Amniotic epithelial cell (primary cell): ENCODE measurements around the gene DYNLT2B.
A peak's percentile ranks its signal among the peaks of the same experiment; 100 is the strongest.
"Not testable (repeated sequence)": the region's sequence is repeated elsewhere in the genome, so short reads cannot be mapped to it uniquely, and the experiment has no call there.

Experiments used
- DNase-seq: peaks from one replicate; pipeline ENCODE4 v3.0.0-alpha.2; 2010; ENCODE audit warnings: low read depth

Gene DYNLT2B

GRCh38 chr3:196323691-196324090, 5.7 kb upstream of the DYNLT2B start:
- no peak for DNase-seq

- DNase-seq: no peak
These were observed 5.0 kb upstream of the DYNLT2B start for GRCh38 chr3:196323016-196323415.

DNA sequence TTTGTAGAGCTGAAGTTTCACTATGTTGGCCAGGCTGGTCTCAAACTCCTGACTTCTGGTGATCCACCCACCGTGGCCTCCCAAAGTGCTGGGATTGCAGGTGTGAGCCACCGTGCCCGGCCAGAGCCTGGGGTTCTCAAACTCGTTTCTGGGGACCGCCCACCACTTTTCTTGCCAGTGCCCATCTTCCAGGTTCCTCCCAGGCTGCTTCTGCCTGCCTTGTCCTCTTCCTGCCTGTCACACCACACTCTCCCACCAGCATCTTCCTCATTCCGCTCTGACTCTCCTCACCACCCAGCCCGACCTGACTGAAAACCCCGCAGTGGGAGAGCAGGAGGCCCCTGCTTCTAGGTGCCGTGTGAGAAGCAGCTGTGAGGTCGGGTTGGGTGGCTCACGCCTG, 3.1 kb upstream of the DYNLT2B start:
- DNase-seq: no peak

DNA sequence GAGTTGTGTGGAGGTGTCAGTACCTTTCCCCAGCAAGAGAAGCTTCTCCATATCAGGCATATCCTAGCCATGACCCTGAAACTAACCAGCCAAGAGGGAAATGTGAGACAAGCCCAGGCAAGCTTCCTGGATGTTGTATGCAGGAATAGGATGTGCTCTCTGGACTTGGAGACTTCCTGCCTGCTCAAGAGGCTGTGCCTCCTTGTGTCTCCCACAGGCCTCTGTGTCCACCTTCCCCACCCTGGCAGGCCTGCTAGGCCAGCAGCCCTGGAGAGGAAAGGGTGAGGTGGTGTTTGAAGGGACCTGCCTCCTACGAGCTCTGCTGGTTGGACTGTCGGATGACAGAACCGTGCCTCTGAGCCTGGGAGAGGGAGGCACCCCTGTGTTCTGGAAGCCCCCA, 2.1 kb upstream of the DYNLT2B start:
- no peak for DNase-seq

DNA sequence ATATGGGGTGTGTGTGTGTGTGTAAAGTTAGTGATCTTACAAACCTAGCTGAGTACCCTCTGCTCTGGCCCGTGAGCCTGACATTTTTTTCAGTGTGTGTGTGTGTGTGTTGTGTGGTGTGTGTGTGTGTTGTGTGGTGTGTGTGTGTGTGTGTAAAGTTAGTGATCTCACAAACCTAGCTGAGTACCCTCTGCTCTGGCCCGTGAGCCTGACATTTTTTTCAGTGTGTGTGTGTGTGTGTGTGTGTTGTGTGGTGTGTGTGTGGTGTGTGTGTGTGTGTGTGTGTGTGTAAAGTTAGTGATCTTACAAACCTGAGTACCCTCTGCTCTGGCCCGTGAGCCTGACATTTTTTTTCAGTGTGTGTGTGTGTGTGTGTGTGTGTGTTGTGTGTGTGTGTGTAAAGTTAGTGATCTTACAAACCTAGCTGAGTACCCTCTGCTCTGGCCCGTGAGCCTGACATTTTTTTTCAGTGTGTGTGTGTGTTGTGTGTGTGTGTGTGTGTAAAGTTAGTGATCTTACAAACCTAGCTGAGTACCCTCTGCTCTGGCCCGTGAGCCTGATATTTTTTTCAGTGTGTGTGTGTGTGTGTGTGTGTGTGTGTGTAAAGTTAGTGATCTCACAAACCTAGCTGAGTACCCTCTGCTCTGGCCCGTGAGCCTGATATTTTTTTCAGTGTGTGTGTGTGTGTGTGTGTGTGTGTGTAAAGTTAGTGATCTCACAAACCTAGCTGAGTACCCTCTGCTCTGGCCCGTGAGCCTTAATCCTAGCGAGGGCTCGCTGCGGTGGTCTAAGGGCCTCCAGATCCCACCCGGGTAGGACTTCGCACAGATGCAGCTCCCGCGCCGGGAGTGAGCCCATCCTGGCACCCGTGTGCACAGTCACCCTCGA, 997 bp downstream of the DYNLT2B start:
- DNase-seq: peak; percentile 40

- DNase-seq: no peak
These were observed 2.2 kb downstream of the DYNLT2B start for GRCh38 chr3:196315821-196316220.

GRCh38 chr3:196314597-196314996, 3.4 kb downstream of the DYNLT2B start:
- DNase-seq: no peak

- DNase-seq: not testable (repeated sequence)
These were observed 4.0 kb downstream of the DYNLT2B start for GRCh38 chr3:196314086-196314485.

GRCh38 chr3:196302960-196303359, 15.1 kb downstream of the DYNLT2B start:
- DNase-seq: not testable (repeated sequence)

- DNase-seq: not testable (repeated sequence)
These were observed 15.5 kb downstream of the DYNLT2B start for GRCh38 chr3:196302551-196302950.

DNA sequence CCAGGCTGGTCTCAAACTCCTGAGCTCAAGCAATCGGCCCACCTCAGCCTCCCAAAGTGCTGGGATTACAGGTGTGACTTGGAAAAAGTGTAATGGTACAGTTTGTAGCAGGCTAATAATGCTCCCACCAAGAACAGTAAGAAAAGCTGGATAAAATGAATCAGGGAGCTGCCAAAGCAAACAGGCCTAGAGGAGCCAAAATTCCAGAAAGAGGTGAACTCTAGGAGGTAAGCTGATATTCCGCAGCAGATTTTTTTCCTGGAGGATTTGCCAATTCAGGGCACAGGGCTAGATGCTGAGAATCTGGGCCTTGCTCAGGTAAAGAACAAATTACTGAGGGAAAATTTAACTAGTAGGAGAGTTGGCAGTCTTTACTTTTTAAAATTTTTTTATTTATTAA, 19.5 kb downstream of the DYNLT2B start:
- no peak for DNase-seq

DNA sequence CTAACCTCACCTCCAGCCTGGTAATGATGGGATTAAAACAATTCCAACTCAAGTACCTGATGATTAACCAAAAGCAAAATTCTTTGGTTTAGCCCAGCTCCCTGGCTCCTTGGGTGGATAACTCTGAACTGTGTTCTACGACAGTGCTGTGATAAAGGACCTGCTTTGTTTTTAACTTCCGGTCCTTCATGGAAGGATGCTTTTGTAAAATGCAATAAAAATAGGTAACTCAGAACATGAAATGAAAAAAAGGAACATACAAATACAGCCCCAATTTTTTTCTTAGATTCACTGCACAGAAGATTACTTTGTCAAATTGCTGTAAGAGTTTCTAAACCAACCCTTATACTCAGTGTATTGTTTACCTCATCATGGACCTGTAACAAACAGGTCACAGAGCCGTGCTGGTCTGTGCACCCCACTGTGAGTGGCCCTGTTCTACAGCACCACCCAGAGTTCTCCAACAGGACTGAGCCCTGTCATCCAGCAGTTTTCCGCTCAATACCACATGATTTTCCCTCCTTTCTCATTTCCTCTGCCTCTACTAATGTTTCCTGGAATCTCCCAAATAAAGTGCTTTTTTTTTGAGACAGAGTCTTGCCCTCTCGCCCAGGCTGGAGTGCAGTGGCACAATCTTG, 25.6 kb downstream of the DYNLT2B start:
- no peak for DNase-seq

- peak; percentile 53 for DNase-seq
These were observed 29.9 kb downstream of the DYNLT2B start for GRCh38 chr3:196288141-196288460.

DNA sequence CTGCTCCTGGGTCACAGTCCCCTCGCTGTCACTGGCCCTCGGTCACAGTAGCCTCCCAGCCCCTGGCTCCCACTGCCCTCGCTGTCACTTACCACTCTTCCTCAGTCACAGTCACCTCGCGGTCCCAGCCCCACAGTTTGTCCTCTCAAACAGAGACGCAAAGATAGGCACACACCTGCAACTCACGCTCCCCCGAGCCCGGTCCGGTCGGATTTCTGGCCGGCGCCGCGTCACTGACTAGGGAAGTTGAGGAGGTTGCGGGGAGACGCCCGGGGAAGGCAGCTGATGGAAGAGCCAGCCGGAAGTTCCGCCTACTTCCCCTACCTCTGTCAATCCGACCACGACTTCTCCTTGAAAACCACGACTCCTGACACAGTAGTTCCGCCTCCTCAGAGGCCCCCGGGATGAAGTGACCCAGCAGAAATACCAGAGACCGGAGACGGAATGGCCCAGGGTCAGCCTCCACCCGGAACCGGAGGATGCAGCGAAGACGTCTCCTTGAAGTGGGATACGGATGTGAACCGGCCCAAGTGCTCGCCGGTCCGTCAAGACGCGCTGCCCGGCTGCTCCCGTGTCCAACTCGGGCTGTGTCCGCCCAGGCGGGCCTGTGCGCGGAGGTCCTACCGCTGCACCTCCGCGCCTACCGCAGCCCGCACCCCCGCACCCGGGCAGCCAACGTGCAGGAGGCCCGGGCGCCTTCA, 30.4 kb downstream of the DYNLT2B start, which contains the start of gene PCYT1A:
Gene PCYT1A (minus strand): TSS at position 287 of the 701 bp plus-strand sequence. CDS start 17,195 bp downstream, outside the sequence.
- peak; percentile 97 for DNase-seq

DNA sequence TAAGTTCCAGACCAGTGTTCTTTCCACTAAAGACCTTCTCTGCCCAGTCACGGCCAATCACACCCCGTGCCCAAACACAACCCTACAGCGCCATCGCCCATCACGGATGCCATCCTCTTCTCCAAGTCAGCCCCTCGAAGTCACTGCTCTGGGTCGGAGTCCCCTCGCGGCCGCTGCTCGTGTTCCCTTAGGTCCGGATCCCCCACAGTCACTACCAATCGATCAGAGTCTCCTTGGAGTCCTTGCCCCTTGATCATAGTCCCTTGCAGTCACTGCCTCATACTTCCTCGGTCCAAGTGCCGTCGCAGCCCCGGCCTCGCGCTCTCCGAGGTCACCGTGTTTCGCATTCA, 31.0 kb downstream of the DYNLT2B start:
- peak; percentile 31 for DNase-seq

- DNase-seq: no peak
These were observed 33.6 kb downstream of the DYNLT2B start for GRCh38 chr3:196284396-196284795.

- DNase-seq: no peak
These were observed 36.1 kb downstream of the DYNLT2B start for GRCh38 chr3:196281962-196282361.

GRCh38 chr3:196280689-196281440, 37.2 kb downstream of the DYNLT2B start:
- no peak for DNase-seq

DNA sequence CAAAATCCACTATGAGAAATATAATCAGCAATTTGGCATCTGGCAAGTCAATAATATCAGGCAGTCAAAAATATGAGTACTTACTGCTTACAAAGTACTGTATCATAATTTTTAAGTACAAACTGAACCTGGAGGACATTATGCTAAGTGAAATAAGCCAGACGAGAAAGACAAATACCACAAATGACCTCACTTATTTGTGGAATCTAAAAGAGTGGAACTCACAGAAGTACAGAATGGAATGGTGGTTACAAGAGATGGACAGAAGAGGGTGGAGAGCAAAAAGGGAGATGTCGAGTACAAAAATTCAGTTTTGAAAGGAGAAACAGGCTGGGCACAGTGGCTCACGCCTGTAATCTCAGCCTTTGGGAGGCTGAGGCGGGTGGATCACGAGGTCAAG, 42.9 kb downstream of the DYNLT2B start:
- DNase-seq: peak; percentile 74

- DNase-seq: peak; percentile 18
These were observed 43.5 kb downstream of the DYNLT2B start for GRCh38 chr3:196274585-196274984.

GRCh38 chr3:196273655-196274054, 44.4 kb downstream of the DYNLT2B start:
- no peak for DNase-seq

DNA sequence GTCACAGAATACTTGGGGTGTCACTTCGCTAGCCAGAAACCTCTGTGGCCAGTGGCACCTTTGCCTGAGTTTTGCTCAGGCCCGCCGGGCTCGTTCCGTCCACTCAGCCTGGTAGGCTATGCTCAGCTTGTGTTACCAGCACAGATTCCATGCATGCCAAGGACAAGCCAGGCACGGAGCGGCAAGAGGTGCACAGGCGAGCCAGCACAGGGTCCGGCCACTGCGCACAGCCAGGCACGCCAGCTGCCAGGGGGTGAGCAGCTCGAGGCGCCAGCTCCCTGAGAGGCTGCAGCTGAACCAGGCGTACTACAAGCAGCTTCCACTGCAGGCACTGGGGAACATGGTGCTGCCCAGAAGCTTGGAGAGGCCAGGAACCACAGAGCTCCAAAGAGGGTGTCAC, 45.2 kb downstream of the DYNLT2B start:
- no peak for DNase-seq
